CD4-positive, alpha-beta T cell (primary cell): Measurements from ENCODE around the gene AP1M2. TPM values are rescaled to one million over a fixed set of nuclear protein-coding genes. Genes with fewer than 3 reads are reported as not detected.

Experiments
- ATAC-seq: fragments of 200-7000 bp; cut with Tn5 transposase; one replicate; pipeline ENCODE4 v1.10.0; 2022; ENCODE audit warnings: mild to moderate bottlenecking; ENCODE audit not compliant: poor library complexity
- CTCF ChIA-PET: fragments of 350-600 bp; sonication (Branson Sonifier 250); formaldehyde crosslinking; loops from one replicate; lab custom pipeline; 2021; ENCODE audit warnings: antibody characterized with exemption, inconsistent platforms; lab: Charles Lee
- POLR2A ChIA-PET: fragments of 350-600 bp; sonication (Branson Sonifier 250); formaldehyde crosslinking; loops from one replicate; lab custom pipeline; 2021; ENCODE audit warnings: antibody characterized with exemption, inconsistent platforms; lab: Charles Lee
- DNase-seq, 14 experiments: peaks; one replicate each; pipeline ENCODE4 v3.0.0-alpha.2; 2013 to 2020; ENCODE audit warnings: mixed read lengths in 2 of 14
- H3K27ac ChIP-seq, 2 donors: one replicate each; pipeline versions ENCODE4 v1.5.1 to v1.7.0; 2013; ENCODE audit warnings: low read length in 2 of 2, low read depth in 1 of 2, mild to moderate bottlenecking in 1 of 2
- H3K27me3 ChIP-seq, 2 experiments: 1 replicate in 1 of 2; 2 replicates in 1 of 2; pipeline versions ENCODE4 v1.6.1 to v1.7.0; 2013; ENCODE audit warnings: low read length in 2 of 2, control low read depth in 1 of 2, mild to moderate bottlenecking in 1 of 2, moderate library complexity in 1 of 2; ENCODE audit not compliant: insufficient read depth in 2 of 2, control insufficient read depth in 1 of 2
- H3K36me3 ChIP-seq: one replicate; pipeline ENCODE4 v1.6.1; 2013; ENCODE audit warnings: low read length, control low read depth; ENCODE audit not compliant: insufficient read depth
- H3K4me1 ChIP-seq: one replicate; pipeline ENCODE4 v1.6.1; 2013; ENCODE audit warnings: low read length, control low read depth; ENCODE audit not compliant: insufficient read depth
- H3K4me3 ChIP-seq: one replicate; pipeline ENCODE4 v1.5.1; 2013; ENCODE audit warnings: mild to moderate bottlenecking, low read length, moderate library complexity
- H3K9me3 ChIP-seq, 2 experiments: 1 replicate in 1 of 2; 2 replicates in 1 of 2; pipeline versions ENCODE4 v1.6.1 to v1.7.0; 2013; ENCODE audit warnings: low read length in 2 of 2, mild to moderate bottlenecking in 2 of 2, control low read depth in 1 of 2, moderate library complexity in 1 of 2; ENCODE audit not compliant: control insufficient read depth in 1 of 2, insufficient read depth in 1 of 2
- H3K27ac Mint-ChIP-seq: one replicate; pipeline ENCODE4 v1.8.0; 2020; ENCODE audit warnings: mixed read lengths
- H3K27me3 Mint-ChIP-seq: one replicate; pipeline ENCODE4 v1.8.0; 2021; ENCODE audit warnings: mixed read lengths
- H3K36me3 Mint-ChIP-seq: one replicate; pipeline ENCODE4 v1.8.0; 2021; ENCODE audit warnings: low read depth, mixed read lengths
- H3K4me1 Mint-ChIP-seq: one replicate; pipeline ENCODE4 v1.8.0; 2021; ENCODE audit warnings: low read depth, mixed read lengths
- H3K4me3 Mint-ChIP-seq: one replicate; pipeline ENCODE4 v1.8.0; 2020; ENCODE audit warnings: mild to moderate bottlenecking, mixed read lengths
- H3K9me3 Mint-ChIP-seq: one replicate; pipeline ENCODE4 v1.8.0; 2020; ENCODE audit warnings: mixed read lengths
- CTCF ChIP-seq: fragments of 200-600 bp; IDR thresholded peaks from one replicate; pipeline ENCODE4 v1.8.0; 2022; ENCODE audit warnings: antibody characterized with exemption, mild to moderate bottlenecking
- intact Hi-C, 2 experiments: fragments of 100-400 bp; cut with DNase I in 1 of 2; cut with micrococcal nuclease in 1 of 2; formaldehyde crosslinking; loops; one replicate each; pipeline versions ENCODE4 v1.15.1 to v1.9.0; 2023 to 2025; cut with DNase I, micrococcal nuclease
- polyA plus RNA-seq, 2 donors: library from polyadenylated mRNA; unstranded; fragments of 120-200 nt; gene quantifications; one replicate each; pipeline ENCODE4 v1.2.1, GENCODE V29; 2013
- total RNA-seq, 174 experiments: library from RNA in 2 of 174; stranded (reverse) in 2 of 174; gene quantifications; one replicate each; pipeline ENCODE4 v1.2.3 and lab custom pipeline; 2021 to 2026

AP1M2 gene
- total RNA-seq (under 1 TPM in 1 of 2 experiments, not detected in 1; 0.77 TPM), total RNA-seq (lab: John Stamatoyannopoulos, UW) (0 to 0.32 (median 0) reads per million in 172 experiments)
- polyA plus RNA-seq (2013, experiment 1 of 2): not detected
- polyA plus RNA-seq (2013, experiment 2 of 2): 0.12 TPM

GRCh38 chr19:10587022-10587838, at the start of gene AP1M2:
Gene AP1M2 (minus strand): TSS chr19:10587312. CDS start chr19:10587231, 81 bp downstream.
- ChIA-PET POLR2A (no interaction called here), CTCF (interaction anchor here (1.3 kb wide), 1 partner anchor 58 kb away, joined by 5 read pairs; no protein-coding TSS in a partner anchor)
- no peak for DNase-seq
- no peak for ATAC-seq
- Histone ChIP-seq H3K9me3 (no peaks in the 10 kb centered on the region), H3K4me1 (peaks cover 10% of the 10 kb centered on the region), H3K27me3 (no peaks in the 10 kb centered on the region), H3K4me3 (no peak within 1 kb of the TSS), H3K27ac (no peak within 1 kb of the TSS), H3K36me3 (no peaks in the 10 kb centered on the region)
- no peaks in the 10 kb centered on the region for H3K36me3 Mint-ChIP-seq
- intact Hi-C loops: no loop called here
- peaks cover 25% of the 10 kb centered on the region for H3K4me1 Mint-ChIP-seq
- no peak within 1 kb of the TSS for H3K27ac Mint-ChIP-seq
- H3K27me3 Mint-ChIP-seq: no peaks in the 10 kb centered on the region
- no peak within 1 kb of the TSS for H3K4me3 Mint-ChIP-seq
- no peaks in the 10 kb centered on the region for H3K9me3 Mint-ChIP-seq
- TF ChIP-seq CTCF: no peak

- ChIA-PET CTCF (interaction anchor here (0.7 kb wide), 2 partner anchors 56 to 626 kb away, joined by 3 to 5 read pairs; partner anchors contain the start of gene COL5A3), POLR2A (no interaction called here)
- Mint-ChIP-seq H3K9me3 (no peaks in the 10 kb centered on the region), H3K27me3 (no peaks in the 10 kb centered on the region), H3K4me3 (no peak overlapping the region), H3K36me3 (peaks cover 86% of the 10 kb centered on the region), H3K4me1 (no peaks in the 10 kb centered on the region), H3K27ac (peak overlapping the region; percentile 25)
- intact Hi-C loops: no loop called here
- DNase-seq (no peak), ATAC-seq (no peak)
- Histone ChIP-seq H3K36me3 (peaks cover 78% of the 10 kb centered on the region), H3K4me1 (no peaks in the 10 kb centered on the region), H3K27me3 (no peaks in the 10 kb centered on the region), H3K27ac (no peak overlapping the region), H3K9me3 (no peaks in the 10 kb centered on the region), H3K4me3 (no peak overlapping the region)
- no peak for TF ChIP-seq CTCF
Measured at GRCh38 chr19:10636304-10636972, 49.3 kb upstream of the AP1M2 start.

DNA sequence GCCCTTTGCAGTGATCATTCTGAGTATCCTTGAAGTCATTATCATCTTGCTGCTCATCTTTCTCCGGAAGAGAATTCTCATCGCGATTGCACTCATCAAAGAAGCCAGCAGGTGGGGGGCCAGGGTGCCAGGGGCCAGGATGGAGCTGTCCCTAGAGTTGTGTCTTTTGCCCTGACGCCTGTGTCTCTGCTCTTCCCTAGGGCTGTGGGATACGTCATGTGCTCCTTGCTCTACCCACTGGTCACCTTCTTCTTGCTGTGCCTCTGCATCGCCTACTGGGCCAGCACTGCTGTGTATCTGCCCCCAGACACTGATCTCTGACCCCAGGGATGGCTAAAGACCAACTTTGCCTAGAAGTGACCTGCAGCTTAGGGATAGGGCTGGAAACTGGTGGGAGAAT, 47.9 kb upstream of the AP1M2 start:
- no peak overlapping the region for H3K4me3 ChIP-seq
- H3K27ac ChIP-seq: no peak overlapping the region
- no peak overlapping the region for H3K27ac Mint-ChIP-seq
- H3K36me3 ChIP-seq: peaks cover 74% of the 10 kb centered on the region
- no peaks in the 10 kb centered on the region for H3K4me1 Mint-ChIP-seq
- DNase-seq: no peak
- ChIA-PET POLR2A (interaction anchor here (1.3 kb wide), 1 partner anchor 32 kb away, joined by 5 read pairs; no protein-coding TSS in a partner anchor), CTCF (interaction anchor here (1.0 to 2.4 kb wide), 2 partner anchors 54 to 64 kb away, joined by 3 to 10 read pairs; no protein-coding TSS in a partner anchor)
- H3K27me3 Mint-ChIP-seq: no peaks in the 10 kb centered on the region
- H3K36me3 Mint-ChIP-seq: peaks cover 89% of the 10 kb centered on the region
- no peaks in the 10 kb centered on the region for H3K9me3 ChIP-seq
- no peak for TF ChIP-seq CTCF
- H3K9me3 Mint-ChIP-seq: no peaks in the 10 kb centered on the region
- H3K4me1 ChIP-seq: no peaks in the 10 kb centered on the region
- no peaks in the 10 kb centered on the region for H3K27me3 ChIP-seq
- no peak for ATAC-seq
- intact Hi-C loops: no loop called here
- H3K4me3 Mint-ChIP-seq: no peak overlapping the region
